IMR-90 (cell line): ENCODE results near the gene SLC9C2. TPM values are rescaled to one million over a fixed set of nuclear protein-coding genes. Genes with fewer than 3 reads are reported as not detected.

Source experiments
- ATAC-seq: fragments of 200-7000 bp; cut with Tn5 transposase; 2 replicates; pipeline ENCODE4 v1.9.1; 2020; ENCODE audit warnings: low read depth, mild to moderate bottlenecking, moderate library complexity
- BruUV-seq: library from RNA; stranded (reverse); fragments of 400-500 nt; replicated peaks from 2 replicates; lab custom pipeline; 2021; lab: Mats Ljungman, UMichigan
- CTCF ChIA-PET: fragments of 300-600 bp; formaldehyde crosslinking; extraction: SDS; loops from one replicate; lab custom pipeline; 2021; ENCODE audit warnings: antibody characterized with exemption; lab: Yijun Ruan, JAX
- POLR2A ChIA-PET: fragments of 300-600 bp; sonication (Branson Sonifier 250); formaldehyde crosslinking; loops from one replicate; lab custom pipeline; 2022; ENCODE audit warnings: antibody characterized with exemption; ENCODE audit not compliant: unreplicated experiment; lab: Charles Lee
- DNase-seq: peaks from one replicate; pipeline ENCODE4 v3.0.0; 2013
- H2AFZ ChIP-seq: replicated peaks from 2 replicates; pipeline ENCODE3; 2013; ENCODE audit warnings: low read length, mild to moderate bottlenecking; ENCODE audit not compliant: poor library complexity
- H2AK5ac ChIP-seq: 2 replicates; pipeline ENCODE4 v1.6.1; 2013; ENCODE audit warnings: low read depth, low read length, inconsistent platforms
- H2AK9ac ChIP-seq: replicated peaks from 2 replicates; pipeline ENCODE3; 2013; ENCODE audit warnings: mild to moderate bottlenecking, low read depth, low read length, moderate library complexity; ENCODE audit not compliant: poor library complexity
- H2BK120ac ChIP-seq: 2 replicates; pipeline ENCODE4 v1.6.1; 2013; ENCODE audit warnings: low read depth, low read length, inconsistent platforms
- H2BK15ac ChIP-seq: 3 replicates; pipeline ENCODE4 v1.6.1; 2013; ENCODE audit warnings: low read depth, low read length, inconsistent platforms
- H2BK20ac ChIP-seq: 2 replicates; pipeline ENCODE4 v1.6.1; 2013; ENCODE audit warnings: low read depth, mild to moderate bottlenecking, inconsistent platforms, low read length, moderate library complexity
- H2BK5ac ChIP-seq: 2 replicates; pipeline ENCODE4 v1.6.1; 2013; ENCODE audit warnings: mild to moderate bottlenecking, low read depth, low read length, inconsistent platforms; ENCODE audit not compliant: poor library complexity, severe bottlenecking
- H3K14ac ChIP-seq: replicated peaks from 2 replicates; pipeline ENCODE4 v1.6.1; 2013; ENCODE audit warnings: low read depth, low read length, inconsistent platforms
- H3K18ac ChIP-seq: 2 replicates; pipeline ENCODE4 v1.6.1; 2013; ENCODE audit warnings: low read depth, low read length, control low read depth
- H3K23ac ChIP-seq: 2 replicates; pipeline ENCODE4 v1.6.1; 2013; ENCODE audit warnings: low read depth, low read length, inconsistent platforms
- H3K27ac ChIP-seq: 2 replicates; pipeline ENCODE4 v1.5.1; 2013; ENCODE audit warnings: mild to moderate bottlenecking, control low read depth, low read length; ENCODE audit not compliant: insufficient read depth
- H3K27me3 ChIP-seq: 2 replicates; pipeline ENCODE4 v1.6.1; 2013; ENCODE audit warnings: low read length; ENCODE audit not compliant: control insufficient read depth, insufficient read depth
- H3K36me3 ChIP-seq: 2 replicates; pipeline ENCODE4 v1.6.1; 2013; ENCODE audit warnings: low read length, mixed read lengths; ENCODE audit not compliant: control insufficient read depth, insufficient read depth
- H3K4ac ChIP-seq: 2 replicates; pipeline ENCODE4 v1.6.1; 2013; ENCODE audit warnings: low read depth, low read length, inconsistent platforms
- H3K4me1 ChIP-seq: 2 replicates; pipeline ENCODE4 v1.6.1; 2013; ENCODE audit warnings: low read length, mixed read lengths; ENCODE audit not compliant: control insufficient read depth, insufficient read depth
- H3K4me2 ChIP-seq: 2 replicates; pipeline ENCODE4 v1.6.1; 2013; ENCODE audit warnings: low read depth, mild to moderate bottlenecking, control low read depth, low read length, moderate library complexity
- H3K4me3 ChIP-seq: 2 replicates; pipeline ENCODE4 v1.5.1; 2013; ENCODE audit warnings: low read depth, mild to moderate bottlenecking, control low read depth, low read length, moderate library complexity; ENCODE audit not compliant: insufficient read depth
- H3K56ac ChIP-seq: 2 replicates; pipeline ENCODE4 v1.6.1; 2013; ENCODE audit warnings: low read length, inconsistent platforms; ENCODE audit not compliant: insufficient read depth; ENCODE audit errors: extremely low read depth
- H3K79me1 ChIP-seq, 2 experiments: 2 replicates each; pipeline ENCODE4 v1.6.1; 2013; ENCODE audit warnings: low read length in 2 of 2, inconsistent platforms in 1 of 2, low read depth in 1 of 2
- H3K9ac ChIP-seq: 2 replicates; pipeline ENCODE4 v1.6.1; 2013; ENCODE audit warnings: low read depth, low read length, control low read depth
- H3K9me1 ChIP-seq: 2 replicates; pipeline ENCODE4 v1.6.1; 2013; ENCODE audit warnings: low read length, inconsistent platforms; ENCODE audit not compliant: insufficient read depth
- H3K9me3 ChIP-seq: 2 replicates; pipeline ENCODE4 v1.6.1; 2013; ENCODE audit warnings: low read length; ENCODE audit not compliant: control insufficient read depth, insufficient read depth
- H4K20me1 ChIP-seq: 2 replicates; pipeline ENCODE4 v1.6.1; 2013; ENCODE audit warnings: low read length, inconsistent platforms; ENCODE audit not compliant: insufficient read depth
- H4K5ac ChIP-seq: 2 replicates; pipeline ENCODE4 v1.6.1; 2013; ENCODE audit warnings: mild to moderate bottlenecking, low read depth, low read length, control low read depth
- H4K8ac ChIP-seq, 2 experiments: 2 replicates each; pipeline ENCODE4 v1.6.1; 2013; ENCODE audit warnings: low read depth in 2 of 2, low read length in 2 of 2, control low read depth in 1 of 2, inconsistent platforms in 1 of 2
- H4K91ac ChIP-seq: 2 replicates; pipeline ENCODE4 v1.6.1; 2013; ENCODE audit warnings: low read depth, low read length, inconsistent platforms; ENCODE audit not compliant: insufficient read depth
- BHLHE40 ChIP-seq: fragments of 150-350 bp; IDR thresholded peaks from 2 replicates; pipeline ENCODE4 v1.6.1; 2016; ENCODE audit warnings: mild to moderate bottlenecking, low read depth, low read length
- CEBPB ChIP-seq: IDR thresholded peaks from 2 replicates; pipeline ENCODE4 v1.6.1; 2012; ENCODE audit warnings: low read depth, low read length, improper control_type of control experiment
- CHD1 ChIP-seq: IDR thresholded peaks from 2 replicates; pipeline ENCODE4 v1.6.1; 2012; ENCODE audit warnings: low read depth, low read length, improper control_type of control experiment
- CTCF ChIP-seq: conservative IDR thresholded peaks from 2 replicates; pipeline ENCODE4 v1.5.1; 2012; ENCODE audit warnings: mild to moderate bottlenecking, low read depth, low read length, improper control_type of control experiment
- ELK1 ChIP-seq: fragments of 150-350 bp; IDR thresholded peaks from 2 replicates; pipeline ENCODE4 v1.6.1; 2016; ENCODE audit warnings: low read depth, mild to moderate bottlenecking, low read length, moderate library complexity, borderline replicate concordance
- FOS ChIP-seq: fragments of 150-350 bp; IDR thresholded peaks from 2 replicates; pipeline ENCODE4 v1.6.1; 2016; ENCODE audit warnings: low read depth, low read length
- MAFK ChIP-seq: IDR thresholded peaks from 2 replicates; pipeline ENCODE4 v1.6.1; 2012; ENCODE audit warnings: low read depth, low read length, improper control_type of control experiment
- MAZ ChIP-seq: IDR thresholded peaks from 2 replicates; pipeline ENCODE4 v1.6.1; 2012; ENCODE audit warnings: low read depth, mild to moderate bottlenecking, low read length, improper control_type of control experiment, moderate library complexity, borderline replicate concordance
- MXI1 ChIP-seq: IDR thresholded peaks from 2 replicates; pipeline ENCODE4 v1.6.1; 2012; ENCODE audit warnings: low read depth, mild to moderate bottlenecking, low read length, moderate library complexity, borderline replicate concordance
- NFE2L2 ChIP-seq: fragments of 150-350 bp; IDR thresholded peaks from 2 replicates; pipeline ENCODE4 v1.6.1; 2016; ENCODE audit warnings: low read depth, mild to moderate bottlenecking, low read length
- POLR2A ChIP-seq: IDR thresholded peaks from 2 replicates; pipeline ENCODE4 v1.6.1; 2012; ENCODE audit warnings: mild to moderate bottlenecking, low read depth, low read length
- RAD21 ChIP-seq: IDR thresholded peaks from 2 replicates; pipeline ENCODE4 v1.6.1; 2012; ENCODE audit warnings: low read length, improper control_type of control experiment
- RCOR1 ChIP-seq: IDR thresholded peaks from 2 replicates; pipeline ENCODE4 v1.6.1; 2012; ENCODE audit warnings: mild to moderate bottlenecking, low read length, improper control_type of control experiment; ENCODE audit not compliant: insufficient replicate concordance
- RFX5 ChIP-seq: IDR thresholded peaks from 2 replicates; pipeline ENCODE4 v1.8.0; 2012; ENCODE audit warnings: low read depth, mild to moderate bottlenecking, low read length, moderate library complexity
- SMC3 ChIP-seq: fragments of 150-350 bp; IDR thresholded peaks from 2 replicates; pipeline ENCODE4 v1.6.1; 2016; ENCODE audit warnings: low read depth, mild to moderate bottlenecking, antibody characterized with exemption, low read length, moderate library complexity
- WGBS, 2 experiments: methylation state at CpG; one replicate each; pipeline versions ENCODE4 v1.1.5 to v1.1.7; 2013; ENCODE audit warnings: missing lambda C conversion rate in 2 of 2; ENCODE audit not compliant: insufficient read length in 1 of 2; ENCODE audit errors: extremely low coverage in 2 of 2; 5-methylcytosine and 5-hydroxymethylcytosine counted together
- dilution Hi-C: fragments of 300-500 bp; cut with HindIII; formaldehyde crosslinking; loops from one replicate; pipeline ENCODE4 v1.14.3; 2018; ENCODE audit warnings: low sequenced_read_pairs; ENCODE audit not compliant: unreplicated experiment
- in situ Hi-C: fragments of 300-500 bp; cut with MboI; formaldehyde crosslinking; loops from 3 replicates; pipeline ENCODE4 v1.14.3; 2019; ENCODE audit warnings: low sequenced_read_pairs, inconsistent platforms, mixed read lengths
- intact Hi-C: fragments of 100-400 bp; cut with micrococcal nuclease; formaldehyde crosslinking; loops from 2 replicates; pipeline ENCODE4 v1.10.0; 2022
- polyA plus RNA-seq, 3 experiments: library from polyadenylated mRNA; depleted of rRNA; stranded (reverse); fragments of >200 nt; gene quantifications; 2 replicates each; pipeline ENCODE4 v1.2.3, GENCODE V29; 2012; ENCODE audit warnings: low replicate concordance in 1 of 3
- total RNA-seq: library from RNA; depleted of rRNA; stranded (reverse); fragments of >200 nt; gene quantifications from 2 replicates; pipeline ENCODE4 v1.2.3, GENCODE V29; 2012
- TF ChIP-seq, protein P1 (sequence below): fragments of 150-350 bp; IDR thresholded peaks from 2 replicates; pipeline ENCODE4 v1.6.1; 2017; ENCODE audit warnings: mild to moderate bottlenecking, antibody characterized with exemption, low read length, low read depth

The SLC9C2 gene
- total and polyA plus RNA-seq, 2 of the 4 experiments (the other 2 are of a cell fraction) = not detected

DNA sequence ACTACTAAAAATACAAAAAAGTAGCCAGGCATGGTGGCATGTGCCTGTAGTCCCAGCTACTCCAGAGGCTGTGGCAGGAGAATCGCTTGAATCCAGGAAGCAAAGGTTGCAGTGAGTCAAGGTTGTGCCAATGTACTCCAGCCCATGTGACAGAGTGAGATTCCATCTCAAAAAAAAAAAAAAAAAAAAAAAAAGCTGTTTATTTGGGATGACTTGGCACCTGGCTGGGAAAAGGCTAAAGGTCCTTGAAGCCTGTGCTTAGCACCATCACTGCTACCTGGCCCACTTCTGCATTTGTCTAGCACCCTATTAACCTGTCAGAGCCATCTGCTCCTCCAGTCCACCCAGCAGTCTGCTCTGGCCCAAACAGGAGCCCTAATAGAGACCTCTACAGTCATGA is 100.8 kb downstream of the SLC9C2 start:
- no TSS peak for BruUV-seq
- Histone ChIP-seq H3K79me1 (no peaks in the 10 kb centered on the region), H3K18ac (no peak overlapping the region), H3K56ac (no peak overlapping the region), H4K8ac (no peak overlapping the region), H2BK120ac (no peak overlapping the region), H3K14ac (no peak overlapping the region), H4K20me1 (no peaks in the 10 kb centered on the region), H2AK5ac (no peak overlapping the region), H3K4me2 (no peak overlapping the region), H3K36me3 (no peaks in the 10 kb centered on the region), H2AK9ac (no peak overlapping the region), H3K9me3 (no peaks in the 10 kb centered on the region), H3K23ac (no peak overlapping the region), H4K91ac (no peak overlapping the region), H2BK5ac (no peak overlapping the region), H2BK20ac (no peak overlapping the region), H3K9me1 (no peaks in the 10 kb centered on the region), H2AFZ (no peak overlapping the region), H3K4me3 (no peak overlapping the region), H3K4ac (no peak overlapping the region), H3K9ac (no peak overlapping the region), H3K27me3 (no peaks in the 10 kb centered on the region; the same call in 1 of the 2 replicates), H2BK15ac (no peak overlapping the region), H3K27ac (no peak overlapping the region), H4K5ac (no peak overlapping the region), H3K4me1 (peaks cover 3% of the 10 kb centered on the region; the same call in 1 of the 2 replicates)
- dilution Hi-C loops = no loop called here
- intact Hi-C loops = no loop called here
- ChIA-PET POLR2A (no interaction called here), CTCF (no interaction called here)
- no CpG with 5 or more reads among the region's 1 CpG for WGBS, 2 experiments
- TF ChIP-seq MAZ (no peak), RCOR1 (no peak), ELK1 (no peak), MAFK (no peak), MXI1 (no peak), BHLHE40 (no peak), FOS (no peak), SMC3 (no peak), POLR2A (no peak), RAD21 (no peak), RFX5 (no peak), CTCF (no peak), CHD1 (no peak), CEBPB (no peak), NFE2L2 (no peak)
- TF ChIP-seq, protein P1, sequence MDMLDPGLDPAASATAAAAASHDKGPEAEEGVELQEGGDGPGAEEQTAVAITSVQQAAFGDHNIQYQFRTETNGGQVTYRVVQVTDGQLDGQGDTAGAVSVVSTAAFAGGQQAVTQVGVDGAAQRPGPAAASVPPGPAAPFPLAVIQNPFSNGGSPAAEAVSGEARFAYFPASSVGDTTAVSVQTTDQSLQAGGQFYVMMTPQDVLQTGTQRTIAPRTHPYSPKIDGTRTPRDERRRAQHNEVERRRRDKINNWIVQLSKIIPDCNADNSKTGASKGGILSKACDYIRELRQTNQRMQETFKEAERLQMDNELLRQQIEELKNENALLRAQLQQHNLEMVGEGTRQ = no peak
- no peak for DNase-seq
- in situ Hi-C loops = no loop called here
- no peak for ATAC-seq
